HUDEP-2 (cell line): Measurements from ENCODE around the gene RIPOR3.
"Not testable (repeated sequence)": the region's sequence is repeated elsewhere in the genome, so short reads cannot be mapped to it uniquely, and the experiment has no call there.

Experiments used
- DNase-seq, 76 experiments: peaks; one replicate each; lab custom pipeline; 2025; ENCODE audit not compliant: unreplicated experiment in 76 of 76; lab: John Stamatoyannopoulos, UW

RIPOR3 gene

DNA sequence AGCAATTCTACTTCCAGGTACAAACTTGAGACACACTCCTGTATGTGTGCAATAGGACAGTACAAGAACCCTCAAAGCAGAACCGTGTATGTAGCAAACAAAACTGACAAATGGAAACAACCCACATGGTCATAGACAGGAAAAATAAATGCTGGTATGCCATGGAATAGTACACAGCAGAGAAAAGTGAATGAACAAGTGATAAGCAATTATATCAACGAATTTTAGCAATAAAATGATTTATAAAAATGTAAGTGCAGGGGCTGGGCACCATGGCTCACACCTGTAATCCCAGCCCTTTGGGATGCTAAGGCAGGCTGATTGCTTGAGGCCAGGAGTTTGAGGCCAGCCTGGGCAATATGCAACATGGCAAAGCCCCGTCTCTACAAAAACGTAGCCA, 9.3 kb downstream of the RIPOR3 start:
- DNase-seq = no peak

- DNase-seq = no peak
These were observed 9.8 kb downstream of the RIPOR3 start for GRCh38 chr20:50681359-50682064.

- DNase-seq = no peak
These were observed 11.0 kb downstream of the RIPOR3 start for GRCh38 chr20:50680105-50680960.

DNA sequence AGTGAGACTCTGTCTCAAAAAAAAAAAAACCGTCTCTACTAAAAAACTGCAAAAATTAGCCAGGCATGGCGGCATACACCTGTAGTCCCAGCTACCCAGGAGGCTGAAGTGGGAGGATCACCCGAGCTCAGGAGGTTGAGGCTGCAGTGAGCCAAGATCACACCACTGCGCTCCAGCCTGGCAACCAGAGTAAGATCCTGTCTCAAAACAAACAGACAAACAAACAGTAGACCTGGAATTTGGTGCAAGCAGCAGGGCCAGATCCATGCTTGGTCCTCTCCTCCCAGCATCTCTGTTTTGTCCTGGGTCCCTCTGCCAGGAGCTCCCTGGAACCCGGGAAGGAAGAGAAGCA, 11.6 kb downstream of the RIPOR3 start:
- DNase-seq = no peak

GRCh38 chr20:50678169-50678898, 13.0 kb downstream of the RIPOR3 start:
- DNase-seq = peak in 32 of 76 experiments; percentile 9 to 54 (median 23)

DNA sequence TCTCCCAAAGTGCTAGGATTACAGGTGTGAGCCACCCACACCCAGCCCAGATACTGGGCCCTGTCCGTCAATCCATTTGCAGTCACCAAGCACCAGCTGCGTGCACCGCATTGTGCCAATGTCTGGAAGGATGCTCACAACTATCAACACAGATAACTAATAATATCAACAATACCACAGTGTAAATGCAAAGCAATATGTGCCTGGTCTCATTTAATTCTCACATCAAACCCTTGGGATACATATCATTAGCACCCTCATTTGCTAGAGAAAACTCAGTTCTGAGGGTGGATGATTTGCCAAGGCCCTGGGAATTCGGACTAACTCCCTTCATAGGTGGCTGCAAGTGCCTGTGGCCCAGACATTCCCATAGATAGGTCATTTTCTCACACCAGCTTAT, 14.5 kb downstream of the RIPOR3 start:
- no peak for DNase-seq

DNA sequence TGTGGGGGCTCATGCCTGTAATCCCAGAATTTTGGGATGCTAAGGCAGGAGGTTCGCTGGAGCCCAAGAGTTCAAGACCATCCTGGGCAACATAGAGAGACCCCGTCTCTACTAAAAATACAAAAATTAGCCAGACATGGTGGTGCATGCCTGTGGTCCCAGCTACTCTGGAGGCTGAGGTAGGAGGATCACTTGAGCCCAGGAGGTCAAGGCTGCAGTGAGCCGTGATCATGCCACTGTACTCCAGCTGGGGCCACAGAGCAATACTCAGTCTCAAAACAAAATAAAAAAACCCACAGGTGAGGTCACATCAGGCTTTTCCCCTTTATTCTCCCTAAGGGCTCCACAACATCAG, 15.0 kb downstream of the RIPOR3 start:
- not testable (repeated sequence) for DNase-seq

DNA sequence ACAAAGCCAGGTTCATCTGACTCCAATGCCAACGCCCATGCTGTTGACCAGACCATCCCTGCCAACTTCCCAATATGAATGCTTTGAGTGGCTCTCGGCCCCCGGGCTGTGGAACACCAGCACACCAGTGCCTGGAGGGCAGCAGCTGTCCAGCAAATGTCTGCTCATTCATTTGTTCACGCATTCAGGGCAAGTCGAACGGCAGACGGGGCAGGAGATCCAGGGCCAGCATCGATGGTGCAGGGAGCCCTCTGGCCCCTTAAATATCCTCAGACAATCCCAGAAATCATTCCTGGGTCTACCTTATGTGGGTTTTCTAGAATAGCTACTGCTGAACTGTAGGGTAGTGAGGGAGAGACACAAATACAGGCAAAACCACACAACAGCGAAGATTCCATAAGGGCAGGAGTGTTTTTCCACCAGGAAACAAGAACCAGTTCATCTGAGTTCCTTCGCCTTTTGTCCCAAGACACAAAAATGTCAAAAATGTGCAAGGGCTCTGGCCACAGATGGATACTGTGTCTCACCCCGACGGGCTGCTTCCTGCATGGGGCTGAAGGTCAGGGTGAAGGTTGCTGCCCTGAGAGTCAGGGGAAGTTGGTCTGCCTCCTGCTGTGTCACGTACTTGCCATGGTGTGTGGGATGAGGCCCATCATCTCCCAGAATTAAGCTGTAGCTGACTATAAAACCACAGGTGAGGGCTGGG, 15.5 kb downstream of the RIPOR3 start:
- no peak for DNase-seq

GRCh38 chr20:50674138-50674825, 17.1 kb downstream of the RIPOR3 start:
- DNase-seq = no peak

DNA sequence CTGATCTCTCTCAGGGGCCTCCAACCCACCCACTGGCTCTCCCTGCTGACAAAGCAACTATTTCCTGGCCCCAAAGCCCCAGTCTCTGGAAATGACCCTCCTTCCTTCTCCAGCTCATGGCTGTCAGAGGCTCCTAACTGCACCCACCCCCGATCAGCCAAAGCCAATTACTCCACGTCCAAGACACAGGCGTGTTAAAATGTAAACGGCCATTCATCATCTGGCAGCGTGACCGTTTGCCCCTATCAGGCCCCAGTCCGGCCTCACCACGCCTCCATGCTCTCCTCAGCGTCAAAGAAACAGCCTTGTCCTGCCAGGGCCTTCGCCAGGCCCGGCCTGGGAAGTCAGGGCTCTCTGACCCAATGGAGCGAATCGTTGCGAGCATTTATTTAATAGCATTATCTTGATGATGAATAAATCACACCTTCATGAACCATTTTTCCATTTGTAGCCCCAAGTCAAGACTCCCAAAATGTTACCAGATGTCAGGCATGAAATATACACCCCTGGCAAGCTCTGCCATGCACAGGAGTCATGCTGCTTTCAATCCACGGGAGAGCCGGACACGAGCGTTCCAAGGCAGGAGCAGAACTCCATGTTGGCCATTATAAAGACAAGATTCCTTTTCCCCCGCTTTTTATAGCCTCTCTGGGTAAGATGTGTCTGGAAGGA, 17.7 kb downstream of the RIPOR3 start:
- DNase-seq = no peak

GRCh38 chr20:50673146-50673465, 18.2 kb downstream of the RIPOR3 start:
- DNase-seq = no peak

DNA sequence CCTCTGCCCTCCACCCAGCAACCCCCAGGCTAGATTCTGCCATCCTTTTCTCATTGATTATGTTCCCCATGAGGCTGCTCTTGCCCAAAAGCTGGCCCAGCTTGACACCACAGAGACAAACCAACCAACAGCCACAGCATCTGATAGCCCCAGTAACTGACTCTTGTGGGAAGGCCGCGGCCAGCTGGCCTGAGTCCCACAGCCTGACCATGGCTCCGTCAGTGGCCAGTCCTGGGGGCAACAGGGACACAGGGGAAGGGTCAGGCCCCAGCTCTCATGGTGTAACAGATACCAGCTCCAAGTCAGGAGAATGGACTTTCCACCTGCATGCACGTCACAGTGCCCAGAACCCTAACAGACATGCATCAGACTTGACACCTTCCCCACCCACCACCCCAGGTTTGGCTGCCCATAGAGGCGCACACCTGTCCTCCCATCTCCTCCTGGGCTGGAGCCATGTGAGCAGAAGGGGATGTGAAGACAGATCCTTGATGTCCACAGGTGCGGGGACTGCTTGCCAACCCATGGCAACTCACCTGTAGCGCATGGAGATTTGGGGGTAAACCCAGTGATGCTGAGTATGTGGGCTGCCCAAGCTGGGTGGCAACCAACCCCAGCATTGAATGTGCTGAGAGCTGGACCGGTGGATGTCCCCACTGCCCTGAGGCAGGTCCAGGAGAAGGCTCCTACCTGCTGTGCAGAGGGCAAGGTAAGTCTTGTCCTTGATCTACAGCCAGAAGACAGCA, 18.8 kb downstream of the RIPOR3 start:
- no peak for DNase-seq

DNA sequence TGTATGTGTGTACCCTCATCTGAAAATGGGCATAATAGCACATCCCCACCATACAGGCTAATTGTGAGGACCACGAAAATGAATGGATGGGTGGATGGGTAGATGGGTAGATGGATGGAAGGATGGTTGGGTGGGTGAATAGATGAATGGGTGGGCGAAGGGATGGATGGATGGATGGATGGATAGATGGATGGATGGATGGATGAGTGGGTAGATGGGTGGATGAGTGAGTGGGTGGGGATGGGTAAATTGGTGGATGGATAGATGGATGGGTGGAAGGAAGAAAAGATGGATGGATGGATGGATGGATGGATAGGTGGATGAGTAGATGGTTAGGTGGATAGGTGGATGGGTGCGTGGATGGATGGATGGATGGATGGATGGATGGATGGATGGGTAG, 19.7 kb downstream of the RIPOR3 start:
- DNase-seq = no peak

GRCh38 chr20:50671010-50671409, 20.3 kb downstream of the RIPOR3 start:
- not testable (repeated sequence) for DNase-seq

- no peak for DNase-seq
These were observed 21.0 kb downstream of the RIPOR3 start for GRCh38 chr20:50670126-50670862.

GRCh38 chr20:50668798-50669197, 22.5 kb downstream of the RIPOR3 start:
- DNase-seq = no peak

- DNase-seq = no peak
These were observed 23.0 kb downstream of the RIPOR3 start for GRCh38 chr20:50668326-50668725.

GRCh38 chr20:50666709-50667298, 24.5 kb downstream of the RIPOR3 start:
- no peak for DNase-seq
